Tibial nerve (tissue), 4 donors: ENCODE results near the gene TDP1.
A peak's percentile ranks its signal among the peaks of the same experiment; 100 is the strongest.

Experiments used
- EP300 ChIP-seq, 2 donors: sonication (generic); formaldehyde crosslinking; IDR thresholded peaks; one replicate each; pipeline ENCODE4 v1.6.1; 2017; ENCODE audit warnings: antibody characterized with exemption in 2 of 2, mild to moderate bottlenecking in 1 of 2
- POLR2A ChIP-seq, 2 donors: fragments of 450-650 bp; IDR thresholded peaks; one replicate each; pipeline ENCODE4 v1.6.1; 2017; ENCODE audit warnings: antibody characterized with exemption in 2 of 2, mild to moderate bottlenecking in 2 of 2, moderate library complexity in 2 of 2
- TF ChIP-seq, protein P1 (sequence below), 5 experiments: fragments of 200-600 bp in 3 of 5; fragments of 450-650 bp in 2 of 5; sonication (generic) in 3 of 5; IDR thresholded peaks; one replicate each; pipeline ENCODE4 v1.5.1; 2016 to 2019; ENCODE audit warnings: antibody characterized with exemption in 5 of 5, mild to moderate bottlenecking in 3 of 5, moderate library complexity in 2 of 5

- TF ChIP-seq, protein P1, sequence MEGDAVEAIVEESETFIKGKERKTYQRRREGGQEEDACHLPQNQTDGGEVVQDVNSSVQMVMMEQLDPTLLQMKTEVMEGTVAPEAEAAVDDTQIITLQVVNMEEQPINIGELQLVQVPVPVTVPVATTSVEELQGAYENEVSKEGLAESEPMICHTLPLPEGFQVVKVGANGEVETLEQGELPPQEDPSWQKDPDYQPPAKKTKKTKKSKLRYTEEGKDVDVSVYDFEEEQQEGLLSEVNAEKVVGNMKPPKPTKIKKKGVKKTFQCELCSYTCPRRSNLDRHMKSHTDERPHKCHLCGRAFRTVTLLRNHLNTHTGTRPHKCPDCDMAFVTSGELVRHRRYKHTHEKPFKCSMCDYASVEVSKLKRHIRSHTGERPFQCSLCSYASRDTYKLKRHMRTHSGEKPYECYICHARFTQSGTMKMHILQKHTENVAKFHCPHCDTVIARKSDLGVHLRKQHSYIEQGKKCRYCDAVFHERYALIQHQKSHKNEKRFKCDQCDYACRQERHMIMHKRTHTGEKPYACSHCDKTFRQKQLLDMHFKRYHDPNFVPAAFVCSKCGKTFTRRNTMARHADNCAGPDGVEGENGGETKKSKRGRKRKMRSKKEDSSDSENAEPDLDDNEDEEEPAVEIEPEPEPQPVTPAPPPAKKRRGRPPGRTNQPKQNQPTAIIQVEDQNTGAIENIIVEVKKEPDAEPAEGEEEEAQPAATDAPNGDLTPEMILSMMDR (IDR thresholded peaks at IDR 0.05): peak in 3 of 5 experiments; percentile 16 to 25 (median 24)
- no peak for TF ChIP-seq POLR2A (IDR thresholded peaks at IDR 0.05)
- no peak for TF ChIP-seq EP300 (IDR thresholded peaks at IDR 0.05)
Observed at GRCh38 chr14:90060312-90060964, 104.7 kb downstream of the TDP1 start.
